A549 (cell line): ENCODE results near the gene PRR19. TPM values are rescaled to one million over a fixed set of nuclear protein-coding genes. Genes with fewer than 3 reads are reported as not detected.

Source experiments
- ATAC-seq, 2 experiments: fragments of 200-7000 bp in 1 of 2; fragments of >200 bp in 1 of 2; cut with Nextera tagmentation in 1 of 2; cut with Tn5 transposase in 1 of 2; 3 replicates each; pipeline versions ENCODE4 v1.8.0 to v1.9.1; 2018 to 2020; ENCODE audit warnings: mild to moderate bottlenecking in 1 of 2, moderate library complexity in 1 of 2
- CTCF ChIA-PET: fragments of 300-600 bp; sonication (Branson Sonifier 250); formaldehyde crosslinking; extraction: SDS; loops from one replicate; lab custom pipeline; 2021; ENCODE audit warnings: antibody characterized with exemption, inconsistent platforms; lab: Yijun Ruan, JAX
- POLR2A ChIA-PET: fragments of 350-600 bp; formaldehyde crosslinking; extraction: SDS; loops from one replicate; lab custom pipeline; 2021; ENCODE audit warnings: antibody characterized with exemption, inconsistent platforms; lab: Yijun Ruan, JAX
- DNase-seq, 2 experiments: peaks; one replicate each; pipeline versions ENCODE4 v3.0.0 to v3.0.0-alpha.2; 2011 to 2016; ENCODE audit warnings: low read depth in 1 of 2, low spot score in 1 of 2
- FAIRE-seq: peaks from 2 replicates; lab custom pipeline; 2011; peaks lifted over from hg19 to GRCh38; lab: Jason Lieb, UNC
- H3K27ac ChIP-seq, 2 experiments: fragments of >200 bp; sonication (Bioruptor Twin); formaldehyde crosslinking; 3 replicates each; pipeline ENCODE4 v1.5.1; 2016 to 2017
- H3K4me1 ChIP-seq: fragments of >200 bp; sonication (Bioruptor Twin); formaldehyde crosslinking; 3 replicates; pipeline ENCODE4 v1.6.1; 2016
- H3K4me2 ChIP-seq: fragments of >200 bp; sonication (Bioruptor Twin); formaldehyde crosslinking; 3 replicates; pipeline ENCODE4 v1.6.1; 2016
- H3K4me3 ChIP-seq: fragments of >200 bp; sonication (Bioruptor Twin); formaldehyde crosslinking; 3 replicates; pipeline ENCODE4 v1.5.1; 2016
- H3K9me3 ChIP-seq: fragments of >200 bp; sonication (Bioruptor Twin); formaldehyde crosslinking; 3 replicates; pipeline ENCODE4 v1.6.1; 2016
- BHLHE40 ChIP-seq: IDR thresholded peaks from 2 replicates; pipeline ENCODE4 v1.6.1; 2012; ENCODE audit warnings: low read depth, low read length, inconsistent platforms
- CEBPB ChIP-seq, 2 experiments: fragments of >200 bp in 1 of 2; sonication (Bioruptor Twin) in 1 of 2; formaldehyde crosslinking in 1 of 2; IDR thresholded peaks; 2 replicates each; pipeline ENCODE4 v1.6.1; 2012 to 2016
- E2F6 ChIP-seq: IDR thresholded peaks from 2 replicates; pipeline ENCODE4 v1.6.1; 2012; ENCODE audit warnings: low read depth, borderline replicate concordance
- ESRRA ChIP-seq: fragments of 150-350 bp; IDR thresholded peaks from 2 replicates; pipeline ENCODE4 v1.6.1; 2014; ENCODE audit warnings: mild to moderate bottlenecking, low read length, borderline replicate concordance
- FOSB ChIP-seq: fragments of 250-450 bp; sonication (Bioruptor Pico); IDR thresholded peaks from 2 replicates; pipeline ENCODE4 v1.5.0; 2020; ENCODE audit warnings: mild to moderate bottlenecking, moderate library complexity
- FOXS1 ChIP-seq: fragments of 250-450 bp; sonication (Bioruptor Pico); IDR thresholded peaks from 2 replicates; pipeline ENCODE4 v1.5.0; 2020; ENCODE audit warnings: mild to moderate bottlenecking, moderate library complexity
- HES2 ChIP-seq: fragments of >200 bp; sonication (Bioruptor Twin); formaldehyde crosslinking; IDR thresholded peaks from 2 replicates; pipeline ENCODE4 v1.6.1; 2016
- HEYL ChIP-seq: fragments of 250-450 bp; sonication (Bioruptor Pico); IDR thresholded peaks from 2 replicates; pipeline ENCODE4 v1.8.0; 2021; ENCODE audit warnings: mild to moderate bottlenecking, moderate library complexity
- HOXA7 ChIP-seq: fragments of 250-450 bp; sonication (Bioruptor Pico); IDR thresholded peaks from 2 replicates; pipeline ENCODE4 v1.5.0; 2020; ENCODE audit warnings: mild to moderate bottlenecking, moderate library complexity
- HOXB13 ChIP-seq: fragments of 250-450 bp; sonication (Bioruptor Pico); IDR thresholded peaks from 2 replicates; pipeline ENCODE4 v1.5.0; 2020; ENCODE audit warnings: low read depth, mild to moderate bottlenecking, moderate library complexity
- JUN ChIP-seq, 2 experiments: fragments of >200 bp; sonication (Bioruptor Twin); formaldehyde crosslinking; IDR thresholded peaks; 2 replicates in 1 of 2; 3 replicates in 1 of 2; pipeline ENCODE4 v1.6.1; 2016 to 2017
- JUNB ChIP-seq: fragments of >200 bp; sonication (Bioruptor Twin); formaldehyde crosslinking; IDR thresholded peaks from 2 replicates; pipeline ENCODE4 v1.6.1; 2016
- KDM5A ChIP-seq: fragments of 200-600 bp; sonication (generic); IDR thresholded peaks from 2 replicates; pipeline ENCODE4 v1.6.1; 2016; ENCODE audit warnings: antibody characterized with exemption, mild to moderate bottlenecking
- NFE2L2 ChIP-seq: fragments of 150-350 bp; conservative IDR thresholded peaks from 2 replicates; pipeline ENCODE4 v1.6.1; 2014; ENCODE audit warnings: low read length
- RCOR1 ChIP-seq: fragments of 150-350 bp; IDR thresholded peaks from 2 replicates; pipeline ENCODE4 v1.6.1; 2014; ENCODE audit warnings: antibody characterized with exemption, low read length, low read depth
- ZSCAN20 ChIP-seq: fragments of 250-450 bp; sonication (Bioruptor Pico); IDR thresholded peaks from 2 replicates; pipeline ENCODE4 v1.8.0; 2022; ENCODE audit warnings: mild to moderate bottlenecking, moderate library complexity
- WGBS: methylation state at CpG from one replicate; pipeline ENCODE4 v1.1.6; 2017; ENCODE audit errors: missing lambda C conversion rate; 5-methylcytosine and 5-hydroxymethylcytosine counted together
- polyA plus RNA-seq, 4 experiments: library from polyadenylated mRNA; depleted of rRNA in 3 of 4; stranded (reverse); fragments of >200 nt; fragmentation: RNase III in 1 of 4; extraction: RNeasy Plus Mini Kit Qiagen cat#74134 plus additional on column Dnase treatment in 1 of 4; gene quantifications; 2 replicates in 3 of 4; 3 replicates in 1 of 4; pipeline ENCODE4 v1.2.3, GENCODE V29; 2011 to 2017
- TF ChIP-seq, protein P1 (sequence below): fragments of 250-450 bp; sonication (Bioruptor Pico); IDR thresholded peaks from 2 replicates; pipeline ENCODE4 v1.5.0; 2020; ENCODE audit warnings: low read depth, mild to moderate bottlenecking, moderate library complexity
- TF ChIP-seq, protein P2 (sequence below): fragments of 450-650 bp; IDR thresholded peaks from 2 replicates; pipeline ENCODE4 v1.6.1; 2014; ENCODE audit warnings: antibody characterized with exemption

PRR19 gene
- polyA plus RNA-seq, 2 of the 4 experiments (the other 2 are of a cell fraction), result 1.1 to 4.5 TPM

- CTCF ChIA-PET, result interaction anchor here (0.7 to 2.4 kb wide), 11 partner anchors 9 to 213 kb away, joined by 3 to 9 read pairs (median 4); no protein-coding TSS in a partner anchor
Observed at GRCh38 chr19:42345191-42345812, 43.4 kb downstream of the PRR19 start.

GRCh38 chr19:42348211-42348610, 46.3 kb downstream of the PRR19 start:
- DNase-seq, result no peak
- ATAC-seq, result no peak
- CTCF ChIA-PET, result interaction anchor here (1.6 kb wide), 1 partner anchor 32 kb away, joined by 5 read pairs; no protein-coding TSS in a partner anchor
- Histone ChIP-seq H3K4me1 (peaks cover 6% of the 10 kb centered on the region; the same call in 2 of the 3 replicates), H3K4me3 (no peak overlapping the region), H3K9me3 (no peaks in the 10 kb centered on the region)
- no peak for FAIRE-seq
- POLR2A ChIA-PET, result no interaction called here
- TF ChIP-seq E2F6 (no peak), HEYL (CRISPR knock-in tag) (no peak)
- TF ChIP-seq, all 56 proteins: peak for 0
- WGBS, result 94% methylated on average over 14 of the region's 14 CpGs
- Histone ChIP-seq H3K4me2 (no peak overlapping the region), H3K27ac (no peak overlapping the region)

More at GRCh38 chr19:42345191-42345812, 43.4 kb downstream of the PRR19 start:
- H3K9me3 ChIP-seq, result no peaks in the 10 kb centered on the region
- no peak for DNase-seq
- peaks cover 6% of the 10 kb centered on the region; the same call in 2 of the 3 replicates for H3K4me1 ChIP-seq
- POLR2A ChIA-PET, result interaction anchor here (0.5 kb wide), 1 partner anchor 141 kb away, joined by 8 read pairs; no protein-coding TSS in a partner anchor
- ATAC-seq, result no peak
- H3K27ac ChIP-seq, result no peak overlapping the region
- FAIRE-seq, result peak; percentile 88
- TF ChIP-seq JUN (IDR thresholded peaks at IDR 0.05) (no peak), BHLHE40 (no peak), KDM5A (no peak), HES2 (no peak), CEBPB (IDR thresholded peaks at IDR 0.05) (peak; percentile 68 to 73; a peak in 2 of 4 replicates), NFE2L2 (no peak), FOXS1 (CRISPR knock-in tag) (no peak)
- TF ChIP-seq, protein P1, sequence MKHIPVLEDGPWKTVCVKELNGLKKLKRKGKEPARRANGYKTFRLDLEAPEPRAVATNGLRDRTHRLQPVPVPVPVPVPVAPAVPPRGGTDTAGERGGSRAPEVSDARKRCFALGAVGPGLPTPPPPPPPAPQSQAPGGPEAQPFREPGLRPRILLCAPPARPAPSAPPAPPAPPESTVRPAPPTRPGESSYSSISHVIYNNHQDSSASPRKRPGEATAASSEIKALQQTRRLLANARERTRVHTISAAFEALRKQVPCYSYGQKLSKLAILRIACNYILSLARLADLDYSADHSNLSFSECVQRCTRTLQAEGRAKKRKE, result no peak
- WGBS, result 75% methylated on average over 6 of the region's 6 CpGs
- H3K4me2 ChIP-seq, result no peak overlapping the region
- H3K4me3 ChIP-seq, result no peak overlapping the region

- H3K4me2 ChIP-seq, result no peak overlapping the region
- no peak overlapping the region for H3K4me3 ChIP-seq
- H3K4me1 ChIP-seq, result peaks cover 6% of the 10 kb centered on the region; the same call in 2 of the 3 replicates
- POLR2A ChIA-PET, result no interaction called here
- TF ChIP-seq HOXA7 (CRISPR knock-in tag), result no peak
- no peak for TF ChIP-seq JUNB
- TF ChIP-seq ZSCAN20, result no peak
- TF ChIP-seq ESRRA, result peak; percentile 40; the same call in 1 of the 2 replicates
- no peak for TF ChIP-seq FOSB
- TF ChIP-seq, protein P2, sequence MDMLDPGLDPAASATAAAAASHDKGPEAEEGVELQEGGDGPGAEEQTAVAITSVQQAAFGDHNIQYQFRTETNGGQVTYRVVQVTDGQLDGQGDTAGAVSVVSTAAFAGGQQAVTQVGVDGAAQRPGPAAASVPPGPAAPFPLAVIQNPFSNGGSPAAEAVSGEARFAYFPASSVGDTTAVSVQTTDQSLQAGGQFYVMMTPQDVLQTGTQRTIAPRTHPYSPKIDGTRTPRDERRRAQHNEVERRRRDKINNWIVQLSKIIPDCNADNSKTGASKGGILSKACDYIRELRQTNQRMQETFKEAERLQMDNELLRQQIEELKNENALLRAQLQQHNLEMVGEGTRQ, result no peak
- no peak for TF ChIP-seq RCOR1
- TF ChIP-seq HOXB13 (CRISPR knock-in tag), result no peak
- no peaks in the 10 kb centered on the region for H3K9me3 ChIP-seq
- WGBS, result 87% methylated on average over 14 of the region's 14 CpGs
- CTCF ChIA-PET, result interaction anchor here (0.7 kb wide), 2 partner anchors 9 to 31 kb away, joined by 3 to 4 read pairs; no protein-coding TSS in a partner anchor
- H3K27ac ChIP-seq, result no peak overlapping the region
- FAIRE-seq, result no peak
- no peak for DNase-seq
- peak in 1 of 2 experiments; percentile 7; a peak in 1 of 6 replicates for ATAC-seq
Observed at GRCh38 chr19:42349378-42350107, 47.6 kb downstream of the PRR19 start.
